Smooth muscle cell of the pulmonary artery (primary cell): ENCODE measurements around the gene OR5M10. TPM values are rescaled to one million over a fixed set of nuclear protein-coding genes. Genes with fewer than 3 reads are reported as not detected.

Source experiments
- total RNA-seq: library from RNA; depleted of rRNA; stranded (reverse); fragments of >200 nt; gene quantifications from 2 replicates; pipeline ENCODE4 v1.2.3, GENCODE V29; 2014

OR5M10 gene
- not detected in 2 replicates for total RNA-seq

DNA sequence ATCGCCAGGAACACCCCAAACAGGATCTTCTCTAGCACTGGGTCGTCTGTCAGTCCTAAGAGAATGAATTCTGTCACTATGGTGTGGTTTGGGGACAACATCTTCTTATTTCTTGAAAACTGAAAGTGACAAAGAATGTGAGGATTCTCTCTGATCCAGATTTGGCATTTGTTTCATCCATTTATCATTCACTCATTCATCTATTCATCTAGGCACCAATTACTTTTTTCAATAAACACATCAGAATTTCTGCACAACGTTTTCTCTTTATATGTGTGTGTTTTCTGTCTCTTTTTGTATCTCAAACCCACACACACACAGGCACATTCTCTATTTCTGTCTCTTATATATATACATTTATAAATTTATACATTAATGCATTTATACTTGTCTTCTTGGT lies at the start of gene OR5M10:
Gene OR5M10, minus strand, starts transcription at position 101 of the 400 bp plus-strand sequence. Its CDS starts 0 bp downstream, at position 101.

DNA sequence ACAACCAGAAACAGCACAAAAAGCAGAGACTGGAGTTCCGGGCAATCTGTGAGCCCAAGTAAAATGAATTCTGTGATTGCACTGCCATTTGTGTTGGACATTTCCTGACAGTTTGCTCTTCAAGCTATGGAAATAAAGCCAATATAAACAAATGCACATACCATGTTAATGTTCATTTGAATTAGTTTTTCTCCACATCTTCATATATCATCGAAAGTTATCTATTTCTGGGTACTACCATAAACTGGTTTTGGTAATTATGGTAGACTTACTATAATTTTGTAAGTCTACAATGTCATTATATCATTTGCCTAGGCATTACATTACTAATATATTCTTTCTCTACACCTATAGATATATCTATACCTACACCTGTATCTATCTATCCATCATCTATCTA lies 34.4 kb downstream of the OR5M10 start, which contains the start of gene OR5M11:
Gene OR5M11, minus strand, starts transcription at position 101 of the 400 bp plus-strand sequence. Its CDS starts 0 bp downstream, at position 101.

Other genes starting within 250 kb of the OR5M10 start
- not detected in 2 replicates for gene OR8K1, start 231.7 kb downstream of the OR5M10 start, total RNA-seq
- not detected in 2 replicates for gene OR8J1, start 223.4 kb downstream of the OR5M10 start, total RNA-seq
- gene OR8U1, start 202.1 kb downstream of the OR5M10 start, total RNA-seq = not detected in 2 replicates
- not detected in 2 replicates for gene OR5AL1, start 165.0 kb downstream of the OR5M10 start, total RNA-seq
- gene OR5M3, start 104.4 kb downstream of the OR5M10 start, total RNA-seq = not detected in 2 replicates
- gene OR5M8, start 86.4 kb downstream of the OR5M10 start, total RNA-seq = not detected in 2 replicates
- gene OR5M11, start 34.5 kb downstream of the OR5M10 start, total RNA-seq = not detected in 2 replicates
- gene OR5M1, start 37.2 kb upstream of the OR5M10 start, total RNA-seq = not detected in 2 replicates
- gene OR5AP2, start 64.7 kb upstream of the OR5M10 start, total RNA-seq = not detected in 2 replicates
- gene OR5AR1, start 86.0 kb upstream of the OR5M10 start, total RNA-seq = not detected in 2 replicates
- not detected in 2 replicates for gene OR9G1, start 121.4 kb upstream of the OR5M10 start, total RNA-seq
- not detected in 2 replicates for gene OR9G4, start 171.0 kb upstream of the OR5M10 start, total RNA-seq